ENCODE measurements around the gene LCE6A. TPM values are rescaled to one million over a fixed set of nuclear protein-coding genes. Genes with fewer than 3 reads are reported as not detected.

LCE6A gene
- total RNA-seq, 1 experiment from 2014 or later, result not detected

DNA sequence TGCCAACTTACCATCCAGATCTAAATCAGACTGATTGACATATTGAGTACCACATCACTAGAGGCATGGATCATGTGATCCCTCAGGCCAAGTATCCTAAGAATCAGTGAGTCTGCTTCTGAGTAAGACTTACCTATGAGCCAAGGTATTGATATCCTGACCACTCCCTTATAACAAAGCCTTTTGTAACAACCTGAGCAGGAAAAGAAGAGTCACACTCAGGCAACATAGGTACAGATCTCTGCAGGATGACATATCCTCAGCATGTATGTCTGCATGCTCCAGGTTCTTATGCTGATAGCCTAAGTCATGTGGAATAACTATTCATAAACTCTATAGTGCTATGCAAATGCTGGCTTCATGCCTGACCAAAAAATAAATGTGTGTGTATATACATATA lies 17.7 kb upstream of the LCE6A start:
- H3K36me3 ChIP-seq (ENCODE audit: control insufficient read depth, insufficient read depth, low read length), result no peaks in the 10 kb centered on the region
- Mint-ChIP-seq H3K4me3 (ENCODE audit: unreplicated experiment) (no peak overlapping the region), H3K27ac (ENCODE audit: unreplicated experiment) (no peak overlapping the region), H3K9me3 (ENCODE audit: unreplicated experiment) (no peaks in the 10 kb centered on the region), H3K4me1 (ENCODE audit: low read depth, unreplicated experiment) (no peaks in the 10 kb centered on the region), H3K27me3 (ENCODE audit: insufficient read depth, unreplicated experiment) (peaks cover 26% of the 10 kb centered on the region), H3K36me3 (ENCODE audit: insufficient read depth, unreplicated experiment) (no peaks in the 10 kb centered on the region)
- TF ChIP-seq, protein P1, sequence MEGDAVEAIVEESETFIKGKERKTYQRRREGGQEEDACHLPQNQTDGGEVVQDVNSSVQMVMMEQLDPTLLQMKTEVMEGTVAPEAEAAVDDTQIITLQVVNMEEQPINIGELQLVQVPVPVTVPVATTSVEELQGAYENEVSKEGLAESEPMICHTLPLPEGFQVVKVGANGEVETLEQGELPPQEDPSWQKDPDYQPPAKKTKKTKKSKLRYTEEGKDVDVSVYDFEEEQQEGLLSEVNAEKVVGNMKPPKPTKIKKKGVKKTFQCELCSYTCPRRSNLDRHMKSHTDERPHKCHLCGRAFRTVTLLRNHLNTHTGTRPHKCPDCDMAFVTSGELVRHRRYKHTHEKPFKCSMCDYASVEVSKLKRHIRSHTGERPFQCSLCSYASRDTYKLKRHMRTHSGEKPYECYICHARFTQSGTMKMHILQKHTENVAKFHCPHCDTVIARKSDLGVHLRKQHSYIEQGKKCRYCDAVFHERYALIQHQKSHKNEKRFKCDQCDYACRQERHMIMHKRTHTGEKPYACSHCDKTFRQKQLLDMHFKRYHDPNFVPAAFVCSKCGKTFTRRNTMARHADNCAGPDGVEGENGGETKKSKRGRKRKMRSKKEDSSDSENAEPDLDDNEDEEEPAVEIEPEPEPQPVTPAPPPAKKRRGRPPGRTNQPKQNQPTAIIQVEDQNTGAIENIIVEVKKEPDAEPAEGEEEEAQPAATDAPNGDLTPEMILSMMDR (IDR thresholded peaks at IDR 0.05; ENCODE audit: insufficient read depth in 1 of 2, low read depth in 1 of 2, low read length in 1 of 2, severe bottlenecking in 1 of 2, unreplicated experiment in 1 of 2), result no peak
- no peak overlapping the region for H3K4me3 ChIP-seq (ENCODE audit: low read depth, low read length)
- ChIA-PET POLR2A (no interaction called here), CTCF (interaction anchor here (0.7 kb wide), 1 partner anchor 37 kb away, joined by 5 read pairs; no protein-coding TSS in a partner anchor)
- H3K9me3 ChIP-seq, result 0 out of 2 replicates have a peak, but pooled peaks cover 3% of the 10 kb centered on the region
- no peaks in the 10 kb centered on the region; the same call in 1 of the 2 replicates for H3K27me3 ChIP-seq (replicated peaks; ENCODE audit: control insufficient read depth, insufficient read depth, low read length)
- intact Hi-C loops (cut with micrococcal nuclease; ENCODE audit: unreplicated experiment), result no loop called here
- no peak for DNase-seq
- no peaks in the 10 kb centered on the region for H3K4me1 ChIP-seq
- BruUV-seq (replicated peaks), result no TSS peak

DNA sequence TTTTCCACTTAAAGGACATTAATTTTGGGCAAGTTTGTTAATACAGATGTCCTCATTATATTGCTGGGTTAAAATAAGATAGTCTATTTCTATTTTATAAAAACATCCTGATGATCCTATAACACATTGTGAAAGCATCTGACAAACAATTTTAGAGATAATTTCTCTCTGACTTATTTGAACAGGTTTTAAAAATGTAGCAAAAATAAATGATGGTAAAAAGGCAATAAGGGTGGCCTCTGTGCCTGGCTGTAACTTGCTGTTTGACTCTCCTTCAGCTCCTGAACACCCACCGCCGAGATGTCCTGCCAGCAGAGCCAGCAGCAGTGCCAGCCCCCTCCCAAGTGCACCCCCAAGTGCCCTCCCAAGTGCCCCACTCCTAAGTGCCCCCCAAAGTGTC lies 15.5 kb upstream of the LCE6A start, which contains the start of gene LCE1A:
LCE1A (plus strand) TSS at position 301 of the 400 bp plus-strand sequence; CDS start at position 301, 0 bp downstream.
- Mint-ChIP-seq H3K27me3 (ENCODE audit: insufficient read depth, unreplicated experiment) (peaks cover 28% of the 10 kb centered on the region), H3K9me3 (ENCODE audit: unreplicated experiment) (no peaks in the 10 kb centered on the region), H3K4me1 (ENCODE audit: low read depth, unreplicated experiment) (no peaks in the 10 kb centered on the region), H3K27ac (ENCODE audit: unreplicated experiment) (no peak within 1 kb of the TSS), H3K4me3 (ENCODE audit: unreplicated experiment) (no peak within 1 kb of the TSS), H3K36me3 (ENCODE audit: insufficient read depth, unreplicated experiment) (no peaks in the 10 kb centered on the region)
- DNase-seq, result no peak
- ChIA-PET CTCF (no interaction called here), POLR2A (no interaction called here)
- intact Hi-C loops (cut with micrococcal nuclease; ENCODE audit: unreplicated experiment), result no loop called here
- BruUV-seq (replicated peaks), result no TSS peak
- no peaks in the 10 kb centered on the region for H3K4me1 ChIP-seq
- H3K9me3 ChIP-seq, result 0 out of 2 replicates have a peak, but pooled peaks cover 3% of the 10 kb centered on the region
- no peaks in the 10 kb centered on the region for H3K36me3 ChIP-seq (ENCODE audit: control insufficient read depth, insufficient read depth, low read length)
- TF ChIP-seq, protein P1 (IDR thresholded peaks at IDR 0.05; ENCODE audit: insufficient read depth in 1 of 2, low read depth in 1 of 2, low read length in 1 of 2, severe bottlenecking in 1 of 2, unreplicated experiment in 1 of 2), result no peak
- H3K27me3 ChIP-seq (replicated peaks; ENCODE audit: control insufficient read depth, insufficient read depth, low read length), result no peaks in the 10 kb centered on the region; the same call in none of the 2 replicates
- H3K4me3 ChIP-seq (ENCODE audit: low read depth, low read length), result no peak within 1 kb of the TSS

DNA sequence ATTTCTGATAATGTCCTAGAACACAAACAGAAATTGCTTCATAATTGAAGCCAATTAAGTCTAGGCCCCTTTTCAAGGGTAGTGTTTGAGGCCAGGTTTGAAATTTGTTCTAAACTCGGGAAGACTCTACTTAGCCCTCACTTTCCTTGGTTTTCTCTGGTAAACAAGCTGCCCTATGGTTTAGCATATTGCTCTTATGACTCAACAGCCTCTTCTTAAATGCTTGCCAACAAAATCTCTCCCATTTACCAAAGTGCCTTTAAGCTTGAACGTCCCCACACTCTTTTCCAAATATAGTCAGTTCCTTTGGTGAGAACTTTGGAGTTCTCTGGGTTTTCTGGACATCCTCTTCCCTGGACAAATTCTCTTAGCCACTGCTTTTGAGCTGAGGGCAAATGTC lies 5.8 kb upstream of the LCE6A start:
- BruUV-seq (replicated peaks), result no TSS peak
- no peak for DNase-seq
- Mint-ChIP-seq H3K36me3 (ENCODE audit: insufficient read depth, unreplicated experiment) (no peaks in the 10 kb centered on the region), H3K27ac (ENCODE audit: unreplicated experiment) (no peak overlapping the region), H3K27me3 (ENCODE audit: insufficient read depth, unreplicated experiment) (peaks cover 14% of the 10 kb centered on the region), H3K9me3 (ENCODE audit: unreplicated experiment) (no peaks in the 10 kb centered on the region), H3K4me1 (ENCODE audit: low read depth, unreplicated experiment) (no peaks in the 10 kb centered on the region), H3K4me3 (ENCODE audit: unreplicated experiment) (no peak overlapping the region)
- no peaks in the 10 kb centered on the region for H3K4me1 ChIP-seq
- ChIA-PET POLR2A (no interaction called here), CTCF (no interaction called here)
- no peaks in the 10 kb centered on the region for H3K36me3 ChIP-seq (ENCODE audit: control insufficient read depth, insufficient read depth, low read length)
- no peak overlapping the region for H3K4me3 ChIP-seq (ENCODE audit: low read depth, low read length)
- TF ChIP-seq, protein P1 (IDR thresholded peaks at IDR 0.05; ENCODE audit: insufficient read depth in 1 of 2, low read depth in 1 of 2, low read length in 1 of 2, severe bottlenecking in 1 of 2, unreplicated experiment in 1 of 2), result no peak
- intact Hi-C loops (cut with micrococcal nuclease; ENCODE audit: unreplicated experiment), result no loop called here
- H3K9me3 ChIP-seq, result no peaks in the 10 kb centered on the region
- no peaks in the 10 kb centered on the region; the same call in 1 of the 2 replicates for H3K27me3 ChIP-seq (replicated peaks; ENCODE audit: control insufficient read depth, insufficient read depth, low read length)
